Neural cell (in vitro differentiated cells): ENCODE measurements around the gene SEC16A. TPM values are rescaled to one million over a fixed set of nuclear protein-coding genes. Genes with fewer than 3 reads are reported as not detected.

Source experiments
- H2AFZ ChIP-seq: fragments of 200-600, 300-800 bp; sonication (generic), shearing (Covaris generic); 2 replicates; pipeline ENCODE4 v1.6.0; 2014; ENCODE audit warnings: low read depth, mild to moderate bottlenecking, antibody characterized with exemption, low read length, moderate library complexity
- H3F3A ChIP-seq: fragments of 200-600 bp; shearing (Covaris generic); 2 replicates; pipeline ENCODE4 v1.6.1; 2016; ENCODE audit warnings: mild to moderate bottlenecking, moderate library complexity, mixed read lengths, antibody characterized with exemption, low read length; ENCODE audit not compliant: insufficient read depth, poor library complexity, severe bottlenecking
- H3K27ac ChIP-seq: fragments of 200-600, 300-800 bp; sonication (generic), shearing (Covaris generic); 2 replicates; pipeline ENCODE4 v1.5.1; 2014; ENCODE audit warnings: mild to moderate bottlenecking, low read length, moderate library complexity
- H3K27me3 ChIP-seq: fragments of 300-800, 200-600 bp; sonication (generic), shearing (Covaris generic); 2 replicates; pipeline ENCODE4 v1.6.0; 2014; ENCODE audit warnings: mild to moderate bottlenecking, low read depth, low read length, moderate library complexity; ENCODE audit not compliant: insufficient read depth
- H3K36me3 ChIP-seq: fragments of 300-800, 200-600 bp; sonication (generic), shearing (Covaris generic); 2 replicates; pipeline ENCODE4 v1.5.1; 2014; ENCODE audit warnings: mild to moderate bottlenecking, antibody characterized with exemption, low read length, moderate library complexity; ENCODE audit not compliant: insufficient read depth
- H3K4me2 ChIP-seq: fragments of 300-800, 200-600 bp; sonication (generic), shearing (Covaris generic); 2 replicates; pipeline ENCODE4 v1.6.0; 2014; ENCODE audit warnings: mild to moderate bottlenecking, low read length
- H3K4me3 ChIP-seq: fragments of 300-800, 200-600 bp; sonication (generic), shearing (Covaris generic); 2 replicates; pipeline ENCODE4 v1.5.1; 2014; ENCODE audit warnings: mild to moderate bottlenecking, low read length, moderate library complexity
- H3K79me2 ChIP-seq: fragments of 200-600 bp; shearing (Covaris generic); replicated peaks from 2 replicates; pipeline ENCODE4 v1.6.0; 2014; ENCODE audit warnings: mild to moderate bottlenecking, low read length, moderate library complexity; ENCODE audit not compliant: insufficient read depth
- H3K9ac ChIP-seq: fragments of 300-800, 200-600 bp; sonication (generic), shearing (Covaris generic); 2 replicates; pipeline ENCODE4 v1.6.1; 2016; ENCODE audit warnings: mild to moderate bottlenecking, low read length, mixed read lengths
- H3K9me2 ChIP-seq: fragments of 200-600 bp; shearing (Covaris generic); 2 replicates; pipeline ENCODE4 v1.6.1; 2016; ENCODE audit warnings: mild to moderate bottlenecking, low read length, mixed read lengths; ENCODE audit not compliant: insufficient read depth
- H3K9me3 ChIP-seq: fragments of 200-600, 300-800 bp; sonication (generic), shearing (Covaris generic); 2 replicates; pipeline ENCODE4 v1.6.1; 2016; ENCODE audit warnings: mild to moderate bottlenecking, mixed run types, low read length, moderate library complexity, mixed read lengths
- H4K20me1 ChIP-seq: fragments of 200-600 bp; shearing (Covaris generic); 2 replicates; pipeline ENCODE4 v1.6.1; 2016; ENCODE audit warnings: mild to moderate bottlenecking, mixed run types; ENCODE audit not compliant: insufficient read depth
- EP300 ChIP-seq: fragments of 450-650 bp; conservative IDR thresholded peaks from 2 replicates; pipeline ENCODE4 v1.6.1; 2014; ENCODE audit warnings: antibody characterized with exemption, mild to moderate bottlenecking, moderate library complexity; ENCODE audit not compliant: poor library complexity, severe bottlenecking
- EZH2 ChIP-seq: fragments of 200-600, 300-800 bp; shearing (Covaris generic), sonication (generic); IDR thresholded peaks from 2 replicates; pipeline ENCODE4 v1.6.1; 2014; ENCODE audit warnings: antibody characterized with exemption, low read length, borderline replicate concordance, mild to moderate bottlenecking; ENCODE audit not compliant: insufficient read depth, poor library complexity, severe bottlenecking
- MXI1 ChIP-seq: fragments of 450-650 bp; conservative IDR thresholded peaks from 2 replicates; pipeline ENCODE4 v1.6.1; 2014; ENCODE audit warnings: antibody characterized with exemption, mild to moderate bottlenecking; ENCODE audit not compliant: poor library complexity, severe bottlenecking
- POLR2AphosphoS5 ChIP-seq: IDR thresholded peaks from 2 replicates; pipeline ENCODE4 v1.6.1; 2012
- RAD21 ChIP-seq: fragments of 450-650 bp; conservative IDR thresholded peaks from 2 replicates; pipeline ENCODE4 v1.6.1; 2014; ENCODE audit warnings: antibody characterized with exemption, mild to moderate bottlenecking, moderate library complexity
- SMC3 ChIP-seq: fragments of 450-650 bp; conservative IDR thresholded peaks from 2 replicates; pipeline ENCODE4 v1.6.1; 2014; ENCODE audit warnings: antibody characterized with exemption, mild to moderate bottlenecking, moderate library complexity; ENCODE audit not compliant: poor library complexity
- TAF1 ChIP-seq: IDR thresholded peaks from 2 replicates; pipeline ENCODE4 v1.6.1; 2012; ENCODE audit warnings: low read depth
- polyA plus RNA-seq: library from polyadenylated mRNA; depleted of rRNA; stranded (reverse); fragments of >200 nt; gene quantifications from 2 replicates; pipeline ENCODE4 v1.2.3, GENCODE V29; 2014
- TF ChIP-seq, protein P1 (sequence below): IDR thresholded peaks from 2 replicates; pipeline ENCODE4 v1.6.1; 2012; ENCODE audit warnings: borderline replicate concordance
- TF ChIP-seq, protein P2 (sequence below): fragments of 450-650 bp; IDR thresholded peaks from 2 replicates; pipeline ENCODE4 v1.5.1; 2014; ENCODE audit warnings: antibody characterized with exemption, mild to moderate bottlenecking, moderate library complexity; ENCODE audit not compliant: poor library complexity, severe bottlenecking

SEC16A gene
- polyA plus RNA-seq, 1 donor from 2014 or later = 15.4 TPM

DNA sequence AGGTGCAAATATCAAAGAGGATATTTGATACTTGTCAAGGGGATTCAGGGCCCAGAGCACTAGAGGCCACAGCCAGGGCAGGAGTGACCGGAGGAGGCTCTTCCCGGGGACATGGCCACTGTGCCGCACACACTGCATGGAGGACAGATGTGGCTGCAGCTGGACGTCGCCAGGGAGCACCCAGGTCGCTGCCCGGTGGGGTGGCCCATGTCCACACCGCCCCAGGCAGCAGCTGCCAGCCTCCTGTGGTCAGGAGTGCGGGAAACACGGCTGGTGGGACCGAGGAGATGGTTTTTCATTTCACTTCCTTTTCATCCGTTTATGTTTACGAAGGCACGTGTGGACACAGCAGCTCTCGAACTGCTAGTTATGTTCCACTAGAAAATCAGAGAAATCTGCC lies 15.1 kb downstream of the SEC16A start:
- no peaks in the 10 kb centered on the region for H3K9me2 ChIP-seq
- H3K79me2 ChIP-seq = peaks cover 7% of the 10 kb centered on the region
- no peaks in the 10 kb centered on the region for H3K9me3 ChIP-seq
- no peaks in the 10 kb centered on the region for H3F3A ChIP-seq
- peaks cover 4% of the 10 kb centered on the region for H3K36me3 ChIP-seq
- H4K20me1 ChIP-seq = peaks cover 3% of the 10 kb centered on the region
- H3K27ac ChIP-seq = no peak overlapping the region
- TF ChIP-seq EZH2 (no peak), EP300 (no peak), POLR2AphosphoS5 (no peak), RAD21 (no peak), TAF1 (no peak), SMC3 (no peak), MXI1 (no peak)
- TF ChIP-seq, protein P1, sequence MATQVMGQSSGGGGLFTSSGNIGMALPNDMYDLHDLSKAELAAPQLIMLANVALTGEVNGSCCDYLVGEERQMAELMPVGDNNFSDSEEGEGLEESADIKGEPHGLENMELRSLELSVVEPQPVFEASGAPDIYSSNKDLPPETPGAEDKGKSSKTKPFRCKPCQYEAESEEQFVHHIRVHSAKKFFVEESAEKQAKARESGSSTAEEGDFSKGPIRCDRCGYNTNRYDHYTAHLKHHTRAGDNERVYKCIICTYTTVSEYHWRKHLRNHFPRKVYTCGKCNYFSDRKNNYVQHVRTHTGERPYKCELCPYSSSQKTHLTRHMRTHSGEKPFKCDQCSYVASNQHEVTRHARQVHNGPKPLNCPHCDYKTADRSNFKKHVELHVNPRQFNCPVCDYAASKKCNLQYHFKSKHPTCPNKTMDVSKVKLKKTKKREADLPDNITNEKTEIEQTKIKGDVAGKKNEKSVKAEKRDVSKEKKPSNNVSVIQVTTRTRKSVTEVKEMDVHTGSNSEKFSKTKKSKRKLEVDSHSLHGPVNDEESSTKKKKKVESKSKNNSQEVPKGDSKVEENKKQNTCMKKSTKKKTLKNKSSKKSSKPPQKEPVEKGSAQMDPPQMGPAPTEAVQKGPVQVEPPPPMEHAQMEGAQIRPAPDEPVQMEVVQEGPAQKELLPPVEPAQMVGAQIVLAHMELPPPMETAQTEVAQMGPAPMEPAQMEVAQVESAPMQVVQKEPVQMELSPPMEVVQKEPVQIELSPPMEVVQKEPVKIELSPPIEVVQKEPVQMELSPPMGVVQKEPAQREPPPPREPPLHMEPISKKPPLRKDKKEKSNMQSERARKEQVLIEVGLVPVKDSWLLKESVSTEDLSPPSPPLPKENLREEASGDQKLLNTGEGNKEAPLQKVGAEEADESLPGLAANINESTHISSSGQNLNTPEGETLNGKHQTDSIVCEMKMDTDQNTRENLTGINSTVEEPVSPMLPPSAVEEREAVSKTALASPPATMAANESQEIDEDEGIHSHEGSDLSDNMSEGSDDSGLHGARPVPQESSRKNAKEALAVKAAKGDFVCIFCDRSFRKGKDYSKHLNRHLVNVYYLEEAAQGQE = no peak
- TF ChIP-seq, protein P2, sequence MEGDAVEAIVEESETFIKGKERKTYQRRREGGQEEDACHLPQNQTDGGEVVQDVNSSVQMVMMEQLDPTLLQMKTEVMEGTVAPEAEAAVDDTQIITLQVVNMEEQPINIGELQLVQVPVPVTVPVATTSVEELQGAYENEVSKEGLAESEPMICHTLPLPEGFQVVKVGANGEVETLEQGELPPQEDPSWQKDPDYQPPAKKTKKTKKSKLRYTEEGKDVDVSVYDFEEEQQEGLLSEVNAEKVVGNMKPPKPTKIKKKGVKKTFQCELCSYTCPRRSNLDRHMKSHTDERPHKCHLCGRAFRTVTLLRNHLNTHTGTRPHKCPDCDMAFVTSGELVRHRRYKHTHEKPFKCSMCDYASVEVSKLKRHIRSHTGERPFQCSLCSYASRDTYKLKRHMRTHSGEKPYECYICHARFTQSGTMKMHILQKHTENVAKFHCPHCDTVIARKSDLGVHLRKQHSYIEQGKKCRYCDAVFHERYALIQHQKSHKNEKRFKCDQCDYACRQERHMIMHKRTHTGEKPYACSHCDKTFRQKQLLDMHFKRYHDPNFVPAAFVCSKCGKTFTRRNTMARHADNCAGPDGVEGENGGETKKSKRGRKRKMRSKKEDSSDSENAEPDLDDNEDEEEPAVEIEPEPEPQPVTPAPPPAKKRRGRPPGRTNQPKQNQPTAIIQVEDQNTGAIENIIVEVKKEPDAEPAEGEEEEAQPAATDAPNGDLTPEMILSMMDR = no peak
- no peak overlapping the region for H2AFZ ChIP-seq
- no peak overlapping the region for H3K4me2 ChIP-seq
- no peaks in the 10 kb centered on the region for H3K27me3 ChIP-seq
- H3K4me3 ChIP-seq = no peak overlapping the region
- H3K9ac ChIP-seq = no peak overlapping the region

DNA sequence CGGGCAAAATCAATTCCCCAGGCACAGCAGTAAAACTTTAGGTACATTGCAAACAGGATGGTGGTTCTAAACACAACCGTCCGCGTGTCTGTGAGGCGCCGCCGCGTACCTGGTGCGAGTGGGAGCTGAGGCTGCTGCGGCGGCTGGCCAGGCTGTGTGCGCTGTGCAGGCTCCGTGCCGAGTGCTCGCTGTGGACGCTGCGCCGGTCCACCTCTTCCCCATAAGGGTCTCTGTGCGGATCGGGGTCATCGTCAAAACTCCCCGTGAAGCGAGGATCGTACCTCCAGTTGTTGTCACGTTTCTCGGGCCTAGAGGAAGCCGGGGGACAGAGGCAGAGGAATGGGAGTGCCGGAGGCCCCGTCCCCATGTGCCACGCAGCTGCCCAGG lies 16.7 kb downstream of the SEC16A start:
- Histone ChIP-seq H3K79me2 (no peaks in the 10 kb centered on the region), H3K27me3 (no peaks in the 10 kb centered on the region), H3K9ac (no peak overlapping the region), H3K4me2 (no peak overlapping the region), H3F3A (no peaks in the 10 kb centered on the region), H3K36me3 (peaks cover 4% of the 10 kb centered on the region), H4K20me1 (peaks cover 3% of the 10 kb centered on the region), H3K27ac (no peak overlapping the region), H2AFZ (no peak overlapping the region), H3K4me3 (no peak overlapping the region), H3K9me3 (no peaks in the 10 kb centered on the region), H3K9me2 (no peaks in the 10 kb centered on the region)
- no peak for TF ChIP-seq RAD21
- TF ChIP-seq, protein P1 = no peak
- TF ChIP-seq MXI1 = no peak
- TF ChIP-seq, protein P2 = no peak
- no peak for TF ChIP-seq POLR2AphosphoS5
- no peak for TF ChIP-seq TAF1
- no peak for TF ChIP-seq EP300
- TF ChIP-seq EZH2 = no peak
- TF ChIP-seq SMC3 = no peak
